Suprapubic skin (tissue), 4 donors: ENCODE measurements around the gene HECTD1.
"Not testable (repeated sequence)": the region's sequence is repeated elsewhere in the genome, so short reads cannot be mapped to it uniquely, and the experiment has no call there.

Experiments
- POLR2A ChIP-seq, 2 donors: fragments of 450-650 bp; IDR thresholded peaks; one replicate each; pipeline ENCODE4 v1.6.1; 2017; ENCODE audit warnings: antibody characterized with exemption in 2 of 2, mild to moderate bottlenecking in 2 of 2, moderate library complexity in 2 of 2
- POLR2AphosphoS5 ChIP-seq, 3 donors: sonication (generic); formaldehyde crosslinking; IDR thresholded peaks; one replicate each; pipeline ENCODE4 v1.6.1; 2017; ENCODE audit warnings: antibody characterized with exemption in 3 of 3

- TF ChIP-seq POLR2A, POLR2AphosphoS5 (IDR thresholded peaks at IDR 0.05): not testable (repeated sequence)
Measured at GRCh38 chr14:31255918-31256317, 48.3 kb upstream of the HECTD1 start.
